Breast epithelium (tissue), 3 donors: ENCODE data around the gene CCDC57.

Source experiments
- CTCF ChIP-seq, 3 donors: fragments of 450-650 bp; IDR thresholded peaks; one replicate each; pipeline ENCODE4 v1.5.1; 2016 to 2017; ENCODE audit warnings: antibody characterized with exemption in 3 of 3, mild to moderate bottlenecking in 3 of 3, moderate library complexity in 3 of 3
- POLR2A ChIP-seq: fragments of 450-650 bp; IDR thresholded peaks from one replicate; pipeline ENCODE4 v1.6.1; 2016; ENCODE audit warnings: antibody characterized with exemption, mild to moderate bottlenecking, moderate library complexity
- POLR2AphosphoS5 ChIP-seq, 3 donors: sonication (generic); formaldehyde crosslinking; IDR thresholded peaks; one replicate each; pipeline ENCODE4 v1.6.1; 2017; ENCODE audit warnings: antibody characterized with exemption in 3 of 3

GRCh38 chr17:82175951-82176350 lies 36.7 kb downstream of the CCDC57 start:
- TF ChIP-seq CTCF (IDR thresholded peaks at IDR 0.05) (no peak), POLR2AphosphoS5 (IDR thresholded peaks at IDR 0.05) (no peak), POLR2A (no peak)
